Keratinocyte (primary cell): ENCODE data around the gene MBNL2. TPM values are rescaled to one million over a fixed set of nuclear protein-coding genes. Genes with fewer than 3 reads are reported as not detected.

ENCODE experiments used
- DNase-seq: peaks from one replicate; pipeline ENCODE4 v3.0.0-alpha.2; 2011; ENCODE audit warnings: low read depth, missing footprints, low spot score
- FAIRE-seq: peaks from 2 replicates; lab custom pipeline; 2011; peaks lifted over from hg19 to GRCh38; lab: Jason Lieb, UNC
- H2AFZ ChIP-seq: 2 replicates; pipeline ENCODE4 v1.6.0; 2012; ENCODE audit warnings: low read length, control low read depth, inconsistent platforms; ENCODE audit not compliant: control insufficient read depth
- H3K27ac ChIP-seq: 2 replicates; pipeline ENCODE4 v1.5.1; 2011; ENCODE audit warnings: low read length; ENCODE audit not compliant: control insufficient read depth, insufficient read depth
- H3K27me3 ChIP-seq: 3 replicates; pipeline ENCODE4 v1.6.0; 2011; ENCODE audit warnings: low read length; ENCODE audit not compliant: control insufficient read depth, insufficient read depth; ENCODE audit errors: extremely low read depth
- H3K36me3 ChIP-seq, 2 experiments: 2 replicates in 1 of 2; 3 replicates in 1 of 2; pipeline ENCODE4 v1.5.1; 2011; ENCODE audit warnings: low read length in 2 of 2, mild to moderate bottlenecking in 1 of 2; ENCODE audit not compliant: control insufficient read depth in 2 of 2, insufficient read depth in 2 of 2; ENCODE audit errors: extremely low read depth in 1 of 2
- H3K4me1 ChIP-seq: 3 replicates; pipeline ENCODE4 v1.5.1; 2011; ENCODE audit warnings: low read length; ENCODE audit not compliant: control insufficient read depth, insufficient read depth; ENCODE audit errors: extremely low read depth
- H3K4me2 ChIP-seq: 3 replicates; pipeline ENCODE4 v1.6.0; 2011; ENCODE audit warnings: low read depth, low read length; ENCODE audit not compliant: control insufficient read depth, insufficient read depth; ENCODE audit errors: extremely low read depth
- H3K4me3 ChIP-seq, 3 experiments: fragments of 200-600 bp in 1 of 3; sonication (generic) in 1 of 3; 2 replicates in 2 of 3; 3 replicates in 1 of 3; pipeline ENCODE4 v1.5.1; 2011 to 2016; ENCODE audit warnings: low read length in 3 of 3, mild to moderate bottlenecking in 3 of 3, control low read depth in 2 of 3, inconsistent platforms in 1 of 3, low read depth in 1 of 3, mixed read lengths in 1 of 3, mixed run types in 1 of 3, moderate library complexity in 1 of 3; ENCODE audit not compliant: control insufficient read depth in 2 of 3, insufficient read depth in 2 of 3; ENCODE audit errors: extremely low read depth in 1 of 3
- H3K79me2 ChIP-seq: 2 replicates; pipeline ENCODE4 v1.6.0; 2012; ENCODE audit warnings: low read length; ENCODE audit not compliant: control insufficient read depth, insufficient read depth
- H3K9ac ChIP-seq: 3 replicates; pipeline ENCODE4 v1.6.0; 2011; ENCODE audit warnings: low read length; ENCODE audit not compliant: control insufficient read depth, insufficient read depth; ENCODE audit errors: extremely low read depth
- H3K9me1 ChIP-seq: 3 replicates; pipeline ENCODE4 v1.6.0; 2011; ENCODE audit warnings: low read length; ENCODE audit not compliant: control insufficient read depth, insufficient read depth; ENCODE audit errors: extremely low read depth
- H3K9me3 ChIP-seq: 2 replicates; pipeline ENCODE4 v1.5.1; 2012; ENCODE audit warnings: low read depth, low read length; ENCODE audit not compliant: control insufficient read depth
- H4K20me1 ChIP-seq: 3 replicates; pipeline ENCODE4 v1.6.0; 2011; ENCODE audit warnings: low read length; ENCODE audit not compliant: control insufficient read depth, insufficient read depth; ENCODE audit errors: extremely low read depth
- CTCF ChIP-seq, 3 experiments: IDR thresholded peaks in 1 of 3; conservative IDR thresholded peaks in 1 of 3; optimal IDR thresholded peaks in 1 of 3; 2 replicates in 2 of 3; 3 replicates in 1 of 3; pipeline versions ENCODE3 to v1.5.1; 2011; ENCODE audit warnings: low read length in 3 of 3, mild to moderate bottlenecking in 3 of 3, moderate library complexity in 2 of 3, control low read depth in 1 of 3, inconsistent platforms in 1 of 3; ENCODE audit not compliant: insufficient read depth in 2 of 3; ENCODE audit errors: extremely low read depth in 1 of 3
- EZH2 ChIP-seq: IDR thresholded peaks from one replicate; pipeline ENCODE4 v1.6.1; 2012; ENCODE audit warnings: inconsistent platforms, mild to moderate bottlenecking, low read length, moderate library complexity
- dilution Hi-C: fragments of 300-500 bp; cut with MboI; formaldehyde crosslinking; loops from one replicate; pipeline ENCODE4 v1.7.0; 2020; ENCODE audit warnings: low sequenced_read_pairs; ENCODE audit not compliant: extremely low pct_ligation_motif_present
- polyA plus RNA-seq, 5 experiments: library from polyadenylated mRNA; depleted of rRNA in 3 of 5; stranded (reverse) in 3 of 5; stranded (forward) in 1 of 5; unstranded in 1 of 5; fragments of >200 nt; gene quantifications; 1 replicate in 1 of 5; 2 replicates in 3 of 5; 3 replicates in 1 of 5; pipeline versions ENCODE4 v1.2.1 to v1.2.3, GENCODE V29; 2011 to 2012; ENCODE audit warnings: missing spikeins in 2 of 5, low read depth in 1 of 5, low replicate concordance in 1 of 5

Gene MBNL2
- polyA plus RNA-seq, 1 donor (not counting 4 experiments of a cell fraction or from before 2014, with no cell fraction given) = 28.4 TPM

GRCh38 chr13:97215325-97215724 lies 6.8 kb upstream of the MBNL2 start:
- Histone ChIP-seq H3K79me2 (no peaks in the 10 kb centered on the region), H4K20me1 (no peaks in the 10 kb centered on the region), H2AFZ (no peak overlapping the region), H3K27me3 (no peaks in the 10 kb centered on the region), H3K27ac (no peak overlapping the region), H3K36me3 (no peaks in the 10 kb centered on the region), H3K4me1 (peaks cover 7% of the 10 kb centered on the region), H3K4me2 (no peak overlapping the region), H3K9ac (no peak overlapping the region), H3K9me1 (no peaks in the 10 kb centered on the region), H3K4me3 (no peak overlapping the region), H3K9me3 (no peaks in the 10 kb centered on the region)
- TF ChIP-seq EZH2 (no peak), CTCF (optimal IDR thresholded peaks at IDR 0.05 in 1 of 3, IDR thresholded peaks at IDR 0.05 in 1 of 3, conservative IDR thresholded peaks at IDR 0.05 in 1 of 3; ENCODE audit: extremely low read depth in 1 of 3, insufficient read depth in 2 of 3, low read length in 3 of 3) (no peak)
- dilution Hi-C loops = loop anchor here (10.0 kb wide), 1 partner anchor 101 kb away; no protein-coding TSS in a partner anchor
- DNase-seq (no peak), FAIRE-seq (no peak)

GRCh38 chr13:97219226-97219625 lies 2.9 kb upstream of the MBNL2 start:
- Histone ChIP-seq H3K27me3 (no peaks in the 10 kb centered on the region), H3K79me2 (peaks cover 15% of the 10 kb centered on the region), H3K4me3 (no peak overlapping the region), H3K9me1 (no peaks in the 10 kb centered on the region), H2AFZ (no peak overlapping the region), H3K4me1 (peaks cover 12% of the 10 kb centered on the region), H3K9me3 (no peaks in the 10 kb centered on the region), H4K20me1 (no peaks in the 10 kb centered on the region), H3K27ac (no peak overlapping the region), H3K4me2 (no peak overlapping the region), H3K9ac (no peak overlapping the region), H3K36me3 (no peaks in the 10 kb centered on the region)
- TF ChIP-seq EZH2 = no peak
- no peak for TF ChIP-seq CTCF (optimal IDR thresholded peaks at IDR 0.05 in 1 of 3, IDR thresholded peaks at IDR 0.05 in 1 of 3, conservative IDR thresholded peaks at IDR 0.05 in 1 of 3; ENCODE audit: extremely low read depth in 1 of 3, insufficient read depth in 2 of 3, low read length in 3 of 3)
- no peak for DNase-seq
- no peak for FAIRE-seq
- dilution Hi-C loops = loop anchor here (10.0 kb wide), 1 partner anchor 104 kb away; no protein-coding TSS in a partner anchor
